GM12874 (cell line): ENCODE measurements around the gene PTPN13.

Experiments used
- CTCF ChIP-seq: IDR thresholded peaks from 2 replicates; pipeline ENCODE4 v1.5.1; 2011; ENCODE audit warnings: low read depth, mild to moderate bottlenecking, control low read depth, low read length, moderate library complexity; ENCODE audit not compliant: insufficient read depth

PTPN13 gene

GRCh38 chr4:86847571-86847970 is 253.5 kb downstream of the PTPN13 start:
- no peak for TF ChIP-seq CTCF

- no peak for TF ChIP-seq CTCF
Observed at GRCh38 chr4:86848136-86848535, 254.0 kb downstream of the PTPN13 start.

GRCh38 chr4:86848732-86849619 is 254.9 kb downstream of the PTPN13 start, which contains the start of gene SLC10A6:
Gene SLC10A6, minus strand, starts transcription at chr4:86849384. Its CDS starts 269 bp downstream, at chr4:86849115.
- TF ChIP-seq CTCF, result no peak

- no peak for TF ChIP-seq CTCF
Observed at GRCh38 chr4:86853209-86853608, 259.1 kb downstream of the PTPN13 start.

GRCh38 chr4:86855572-86855971 is 261.5 kb downstream of the PTPN13 start:
- no peak for TF ChIP-seq CTCF

- TF ChIP-seq CTCF, result no peak
Observed at GRCh38 chr4:86856896-86857295, 262.8 kb downstream of the PTPN13 start.

GRCh38 chr4:86857341-86858052 is 263.4 kb downstream of the PTPN13 start:
- TF ChIP-seq CTCF, result no peak
